Muscle of leg (tissue), 11 donors: ENCODE results near the gene HNRNPH1. TPM values are rescaled to one million over a fixed set of nuclear protein-coding genes. Genes with fewer than 3 reads are reported as not detected.

Experiments used
- DNase-seq: peaks from one replicate; pipeline ENCODE4 v3.0.0; 2013
- H3K27ac ChIP-seq: one replicate; pipeline ENCODE4 v1.5.1; 2013; ENCODE audit warnings: mild to moderate bottlenecking, low read length, control low read depth
- H3K27me3 ChIP-seq: one replicate; pipeline ENCODE4 v1.6.1; 2013; ENCODE audit warnings: low read length; ENCODE audit not compliant: control insufficient read depth, insufficient read depth
- H3K36me3 ChIP-seq: one replicate; pipeline ENCODE4 v1.6.1; 2013; ENCODE audit warnings: low read length; ENCODE audit not compliant: control insufficient read depth, insufficient read depth
- H3K4me1 ChIP-seq: one replicate; pipeline ENCODE4 v1.6.1; 2013; ENCODE audit warnings: low read length; ENCODE audit not compliant: control insufficient read depth, insufficient read depth
- H3K4me3 ChIP-seq: one replicate; pipeline ENCODE4 v1.5.1; 2013; ENCODE audit warnings: low read length, control low read depth
- H3K9me3 ChIP-seq: replicated peaks from 2 replicates; pipeline ENCODE4 v1.6.1; 2013; ENCODE audit warnings: low read depth, low read length; ENCODE audit not compliant: control insufficient read depth
- WGBS: methylation state at CpG from one replicate; pipeline ENCODE4 v1.1.5; 2013; ENCODE audit warnings: missing lambda C conversion rate; ENCODE audit not compliant: insufficient coverage; 5-methylcytosine and 5-hydroxymethylcytosine counted together
- polyA plus RNA-seq, 8 donors: library from polyadenylated mRNA; unstranded; fragments of 120-200 nt; gene quantifications; one replicate each; pipeline versions ENCODE4 v1.2.1 to v1.2.3, GENCODE V29; 2013; ENCODE audit warnings: inconsistent platforms in 1 of 8, low replicate concordance in 1 of 8; ENCODE audit not compliant: insufficient read length in 8 of 8, insufficient read depth in 1 of 8
- total RNA-seq: library from RNA; stranded (reverse); fragments of 120-200 nt; gene quantifications from one replicate; pipeline ENCODE4 v1.2.4, GENCODE V29; 2013

The HNRNPH1 gene
- total and polyA plus RNA-seq, 9 donors = 396 to 829 (median 547) TPM

DNA sequence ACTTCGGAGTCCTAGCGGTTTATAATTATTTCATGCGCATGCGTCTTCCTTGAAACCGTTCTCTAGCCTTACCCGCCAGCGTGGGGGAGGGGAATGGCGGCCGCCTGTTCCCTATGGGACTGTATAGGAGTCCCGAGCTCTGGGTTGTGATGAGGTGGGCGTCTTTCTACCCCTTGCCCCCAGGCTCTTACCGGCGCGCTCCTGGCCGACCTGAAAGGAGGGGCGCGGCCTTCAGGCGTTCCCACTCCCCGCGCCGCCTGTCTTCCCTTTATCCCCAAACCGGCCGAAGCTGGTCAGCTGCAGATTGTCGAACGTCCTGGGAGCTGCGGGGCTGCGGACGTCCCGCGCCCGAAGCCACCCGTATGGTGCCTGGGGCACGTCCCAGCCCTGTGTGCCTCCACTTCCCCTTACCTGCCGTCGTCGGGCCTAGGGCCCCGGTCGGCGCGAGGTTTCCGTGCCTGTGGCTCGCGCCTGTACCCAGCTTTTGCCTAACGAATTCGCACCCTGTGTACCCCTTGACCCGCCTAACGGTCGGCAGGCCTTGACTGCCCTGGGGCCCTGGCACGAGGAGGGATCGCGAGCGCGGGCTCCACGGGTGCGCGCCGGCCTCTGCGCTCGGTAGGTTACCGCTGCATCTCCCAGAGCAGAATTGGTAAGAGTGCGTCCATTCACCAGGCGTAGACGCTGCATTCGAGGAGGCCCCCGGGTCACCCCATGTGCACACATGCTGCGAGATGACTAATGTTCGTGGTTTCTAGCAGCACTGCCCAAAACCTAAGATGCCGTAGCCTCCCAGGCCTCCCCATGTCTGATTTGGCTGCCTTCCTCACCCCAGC lies 653 bp upstream of the HNRNPH1 start:
- Histone ChIP-seq H3K4me1 (peaks cover 22% of the 10 kb centered on the region), H3K36me3 (peaks cover 21% of the 10 kb centered on the region), H3K27me3 (no peaks in the 10 kb centered on the region), H3K4me3 (peak overlapping the region; percentile 71), H3K9me3 (no peaks in the 10 kb centered on the region), H3K27ac (peak overlapping the region; percentile 99)
- DNase-seq = peak; percentile 57
- WGBS = 7% methylated on average over 58 of the region's 68 CpGs

GRCh38 chr5:179621551-179622214 lies 1.8 kb downstream of the HNRNPH1 start:
- peak overlapping the region; percentile 23 for H3K27ac ChIP-seq
- no peaks in the 10 kb centered on the region for H3K9me3 ChIP-seq
- H3K27me3 ChIP-seq = no peaks in the 10 kb centered on the region
- WGBS = 12% methylated on average over 5 of the region's 11 CpGs
- H3K36me3 ChIP-seq = peaks cover 41% of the 10 kb centered on the region
- peaks cover 23% of the 10 kb centered on the region for H3K4me1 ChIP-seq
- peak overlapping the region; percentile 71 for H3K4me3 ChIP-seq
- DNase-seq = no peak

- Histone ChIP-seq H3K9me3 (no peaks in the 10 kb centered on the region), H3K27me3 (no peaks in the 10 kb centered on the region), H3K27ac (peak overlapping the region; percentile 35), H3K4me3 (peak overlapping the region; percentile 14), H3K4me1 (peaks cover 23% of the 10 kb centered on the region), H3K36me3 (peaks cover 50% of the 10 kb centered on the region)
- DNase-seq = no peak
- 0% methylated on average over 2 of the region's 5 CpGs for WGBS
Measured at GRCh38 chr5:179620703-179621350, 2.6 kb downstream of the HNRNPH1 start.

DNA sequence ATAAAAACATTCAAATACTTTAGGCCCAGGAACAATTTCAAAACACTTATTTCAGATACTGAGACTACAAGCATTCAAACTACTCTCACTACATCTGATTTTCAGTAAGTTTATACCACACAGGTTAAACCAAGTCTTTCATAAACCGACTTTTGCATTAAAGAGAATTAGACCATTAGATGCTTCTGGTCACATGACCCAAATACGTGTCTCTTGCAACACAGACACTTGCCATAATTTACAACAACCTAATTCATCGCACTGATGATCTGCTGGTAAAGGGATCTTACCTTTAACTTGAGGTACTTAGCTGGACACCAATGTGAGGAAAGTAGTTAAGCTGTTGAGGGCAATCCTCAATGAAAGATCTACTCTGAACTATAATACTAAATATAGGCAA lies 3.2 kb downstream of the HNRNPH1 start:
- H3K9me3 ChIP-seq = no peaks in the 10 kb centered on the region
- DNase-seq = no peak
- H3K27me3 ChIP-seq = no peaks in the 10 kb centered on the region
- peak overlapping the region; percentile 35 for H3K27ac ChIP-seq
- WGBS = no CpG with 5 or more reads among the region's 3 CpGs
- peaks cover 23% of the 10 kb centered on the region for H3K4me1 ChIP-seq
- peaks cover 53% of the 10 kb centered on the region for H3K36me3 ChIP-seq
- H3K4me3 ChIP-seq = peak overlapping the region; percentile 14

- H3K4me3 ChIP-seq = peak overlapping the region; percentile 14
- no CpG with 5 or more reads among the region's 4 CpGs for WGBS
- no peak for DNase-seq
- H3K9me3 ChIP-seq = no peaks in the 10 kb centered on the region
- peaks cover 57% of the 10 kb centered on the region for H3K36me3 ChIP-seq
- H3K27ac ChIP-seq = no peak overlapping the region
- H3K4me1 ChIP-seq = peaks cover 21% of the 10 kb centered on the region
- H3K27me3 ChIP-seq = no peaks in the 10 kb centered on the region
Measured at GRCh38 chr5:179619776-179620175, 3.7 kb downstream of the HNRNPH1 start.

GRCh38 chr5:179618923-179619554 lies 4.4 kb downstream of the HNRNPH1 start:
- WGBS = 0% methylated on average over 1 of the region's 6 CpGs
- Histone ChIP-seq H3K27ac (no peak overlapping the region), H3K36me3 (peaks cover 59% of the 10 kb centered on the region), H3K9me3 (no peaks in the 10 kb centered on the region), H3K4me1 (peaks cover 13% of the 10 kb centered on the region), H3K27me3 (no peaks in the 10 kb centered on the region), H3K4me3 (peak overlapping the region; percentile 11)
- no peak for DNase-seq

DNA sequence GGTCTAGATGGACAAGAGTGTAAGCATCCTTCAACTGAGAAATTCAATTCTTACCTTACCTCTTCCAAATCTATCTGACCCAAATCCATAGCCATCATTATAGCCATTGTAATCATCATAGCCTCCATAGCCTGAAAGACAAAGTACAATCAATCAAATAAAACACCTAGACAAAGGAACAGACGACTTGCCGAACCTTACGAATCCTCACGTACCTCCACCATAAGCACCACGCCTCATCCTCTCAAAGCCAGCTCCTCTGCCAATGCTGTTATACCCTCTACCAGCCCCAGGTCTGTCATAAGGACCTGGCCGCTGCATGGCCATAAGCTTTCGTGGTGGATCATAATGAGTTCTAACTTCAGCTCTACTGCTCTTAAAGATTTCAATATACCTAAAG lies 5.5 kb downstream of the HNRNPH1 start:
- Histone ChIP-seq H3K4me1 (peaks cover 13% of the 10 kb centered on the region), H3K36me3 (peaks cover 70% of the 10 kb centered on the region), H3K4me3 (no peak overlapping the region), H3K9me3 (no peaks in the 10 kb centered on the region), H3K27ac (no peak overlapping the region), H3K27me3 (no peaks in the 10 kb centered on the region)
- no peak for DNase-seq
- WGBS = 70% methylated on average over 5 of the region's 7 CpGs

DNA sequence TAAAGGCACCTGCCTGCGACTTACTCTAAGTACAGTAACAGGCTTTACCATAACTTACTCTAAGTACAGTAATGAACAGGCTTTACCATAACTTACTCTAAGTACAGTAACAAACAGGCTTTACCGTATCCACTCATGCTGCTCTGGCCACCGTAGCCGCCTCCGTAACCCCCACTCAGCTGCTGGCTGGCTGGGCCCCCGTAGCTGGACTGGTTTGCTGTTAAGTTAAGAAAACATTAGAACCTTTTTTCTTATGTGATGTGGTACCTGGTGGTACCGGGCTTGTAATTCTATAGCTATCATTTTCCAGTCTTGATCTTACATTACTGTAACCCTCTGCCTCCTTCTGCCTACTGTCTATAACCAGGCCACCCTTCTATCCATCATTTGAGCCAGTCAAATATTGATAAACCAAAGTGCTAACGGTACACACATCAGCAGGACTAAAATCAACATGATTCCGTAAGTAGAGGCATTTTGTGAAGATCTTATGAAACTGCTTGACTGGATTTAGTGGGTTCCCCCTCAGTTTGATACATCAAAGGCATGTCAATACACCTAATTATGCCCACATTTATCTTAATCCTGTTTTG lies 7.4 kb downstream of the HNRNPH1 start:
- Histone ChIP-seq H3K36me3 (peaks cover 76% of the 10 kb centered on the region), H3K27me3 (no peaks in the 10 kb centered on the region), H3K27ac (no peak overlapping the region), H3K9me3 (no peaks in the 10 kb centered on the region), H3K4me3 (no peak overlapping the region), H3K4me1 (peaks cover 12% of the 10 kb centered on the region)
- DNase-seq = no peak
- WGBS = 92% methylated on average over 4 of the region's 9 CpGs

GRCh38 chr5:179615203-179615602 lies 8.3 kb downstream of the HNRNPH1 start:
- no CpG with 5 or more reads among the region's 2 CpGs for WGBS
- no peak overlapping the region for H3K4me3 ChIP-seq
- H3K9me3 ChIP-seq = no peaks in the 10 kb centered on the region
- H3K27ac ChIP-seq = no peak overlapping the region
- no peaks in the 10 kb centered on the region for H3K27me3 ChIP-seq
- DNase-seq = no peak
- peaks cover 76% of the 10 kb centered on the region for H3K36me3 ChIP-seq
- H3K4me1 ChIP-seq = peaks cover 13% of the 10 kb centered on the region
